Esophagus (tissue), 2 donors: ENCODE data around the gene GFPT2. TPM values are rescaled to one million over a fixed set of nuclear protein-coding genes. Genes with fewer than 3 reads are reported as not detected.

ENCODE experiments used
- H3K27ac ChIP-seq, 2 donors: one replicate each; pipeline ENCODE4 v1.5.1; 2013; ENCODE audit warnings: low read depth in 2 of 2, mild to moderate bottlenecking in 2 of 2, inconsistent platforms in 1 of 2, low read length in 1 of 2, moderate library complexity in 1 of 2
- H3K27me3 ChIP-seq, 2 donors: one replicate each; pipeline ENCODE4 v1.6.1; 2013; ENCODE audit warnings: low read length in 2 of 2, control low read depth in 1 of 2, mild to moderate bottlenecking in 1 of 2; ENCODE audit not compliant: insufficient read depth in 2 of 2, control insufficient read depth in 1 of 2
- H3K36me3 ChIP-seq, 2 donors: one replicate each; pipeline ENCODE4 v1.6.1; 2013; ENCODE audit warnings: low read length in 1 of 2; ENCODE audit not compliant: control insufficient read depth in 2 of 2, insufficient read depth in 2 of 2
- H3K4me1 ChIP-seq, 2 donors: one replicate each; pipeline ENCODE4 v1.6.1; 2013; ENCODE audit warnings: low read length in 1 of 2; ENCODE audit not compliant: control insufficient read depth in 2 of 2, insufficient read depth in 2 of 2
- H3K4me3 ChIP-seq, 2 donors: one replicate each; pipeline ENCODE4 v1.5.1; 2013; ENCODE audit warnings: low read length in 2 of 2, mild to moderate bottlenecking in 2 of 2, low read depth in 1 of 2, moderate library complexity in 1 of 2
- H3K9me3 ChIP-seq, 2 donors: one replicate each; pipeline ENCODE4 v1.6.1; 2013; ENCODE audit warnings: mild to moderate bottlenecking in 2 of 2, low read depth in 1 of 2, low read length in 1 of 2, moderate library complexity in 1 of 2; ENCODE audit not compliant: control insufficient read depth in 2 of 2, insufficient read depth in 1 of 2
- WGBS, 2 donors: extraction: QIAGEN DNeasy Blood & Tissue Kit; methylation state at CpG; one replicate each; pipeline ENCODE4 v1.1.7; 2013; 5-methylcytosine and 5-hydroxymethylcytosine counted together
- polyA plus RNA-seq, 2 donors: library from polyadenylated mRNA; stranded (reverse); fragments of 200-250 nt; gene quantifications; one replicate each; pipeline ENCODE4 v1.2.3, GENCODE V29; 2013
- donor health status: healthy with polysubstance abuse.
- donor health status: Bipolar disorder and iron deficiency.

Gene GFPT2
- polyA plus RNA-seq, 2 donors, result 0.73 to 1.9 TPM

GRCh38 chr5:180379355-180380070, 26.4 kb upstream of the GFPT2 start:
- H3K36me3 ChIP-seq, result no peaks in the 10 kb centered on the region
- H3K4me1 ChIP-seq, result no peaks in the 10 kb centered on the region
- 86 to 89% methylated on average over 31 of the region's 31 CpGs for WGBS, 2 donors

GRCh38 chr5:180378438-180379344, 25.6 kb upstream of the GFPT2 start:
- no peak overlapping the region for H3K4me3 ChIP-seq

More at GRCh38 chr5:180379355-180380070, 26.4 kb upstream of the GFPT2 start:
- Histone ChIP-seq H3K27me3 (no peaks in the 10 kb centered on the region), H3K27ac (no peak overlapping the region), H3K4me3 (no peak overlapping the region), H3K9me3 (no peaks in the 10 kb centered on the region)

GRCh38 chr5:180377556-180378197, 24.5 kb upstream of the GFPT2 start:
- no peaks in the 10 kb centered on the region for H3K27me3 ChIP-seq
- no peaks in the 10 kb centered on the region for H3K4me1 ChIP-seq
- no peak overlapping the region for H3K27ac ChIP-seq
- no peaks in the 10 kb centered on the region for H3K36me3 ChIP-seq
- no peaks in the 10 kb centered on the region for H3K9me3 ChIP-seq
- 50 to 54% methylated on average over 13 of the region's 13 CpGs for WGBS, 2 donors
- H3K4me3 ChIP-seq, result no peak overlapping the region

More at GRCh38 chr5:180378438-180379344, 25.6 kb upstream of the GFPT2 start:
- Histone ChIP-seq H3K4me1 (no peaks in the 10 kb centered on the region), H3K27ac (no peak overlapping the region), H3K9me3 (no peaks in the 10 kb centered on the region), H3K27me3 (no peaks in the 10 kb centered on the region), H3K36me3 (no peaks in the 10 kb centered on the region)
- 78 to 79% methylated on average over 9 of the region's 9 CpGs for WGBS, 2 donors

GRCh38 chr5:180376511-180376910, 23.4 kb upstream of the GFPT2 start:
- Histone ChIP-seq H3K4me3 (no peak overlapping the region), H3K4me1 (no peaks in the 10 kb centered on the region), H3K27ac (no peak overlapping the region), H3K27me3 (no peaks in the 10 kb centered on the region), H3K36me3 (no peaks in the 10 kb centered on the region), H3K9me3 (no peaks in the 10 kb centered on the region)
- WGBS, 2 donors, result 76 to 84% methylated on average over 6 of the region's 6 CpGs

- WGBS, 2 donors, result 70 to 75% methylated on average over 8 of the region's 8 CpGs
- no peak overlapping the region for H3K4me3 ChIP-seq
- H3K4me1 ChIP-seq, result no peaks in the 10 kb centered on the region
Measured at GRCh38 chr5:180375955-180376354, 22.8 kb upstream of the GFPT2 start.

GRCh38 chr5:180375291-180375690, 22.2 kb upstream of the GFPT2 start:
- Histone ChIP-seq H3K4me3 (no peak overlapping the region), H3K36me3 (no peaks in the 10 kb centered on the region), H3K27ac (no peak overlapping the region), H3K9me3 (no peaks in the 10 kb centered on the region), H3K4me1 (no peaks in the 10 kb centered on the region), H3K27me3 (no peaks in the 10 kb centered on the region)
- 87 to 90% methylated on average over 9 of the region's 9 CpGs for WGBS, 2 donors

More at GRCh38 chr5:180375955-180376354, 22.8 kb upstream of the GFPT2 start:
- Histone ChIP-seq H3K36me3 (no peaks in the 10 kb centered on the region), H3K27ac (no peak overlapping the region), H3K27me3 (no peaks in the 10 kb centered on the region), H3K9me3 (no peaks in the 10 kb centered on the region)

GRCh38 chr5:180373870-180374269, 20.7 kb upstream of the GFPT2 start:
- Histone ChIP-seq H3K27ac (no peak overlapping the region), H3K36me3 (no peaks in the 10 kb centered on the region), H3K9me3 (no peaks in the 10 kb centered on the region), H3K27me3 (no peaks in the 10 kb centered on the region), H3K4me1 (no peaks in the 10 kb centered on the region), H3K4me3 (no peak overlapping the region)
- WGBS, 2 donors, result 93 to 96% methylated on average over 3 of the region's 3 CpGs

GRCh38 chr5:180373454-180373853, 20.3 kb upstream of the GFPT2 start:
- Histone ChIP-seq H3K4me3 (no peak overlapping the region), H3K27ac (no peak overlapping the region), H3K27me3 (no peaks in the 10 kb centered on the region), H3K4me1 (no peaks in the 10 kb centered on the region), H3K36me3 (no peaks in the 10 kb centered on the region), H3K9me3 (no peaks in the 10 kb centered on the region)
- WGBS, 2 donors, result 88 to 92% methylated on average over 5 of the region's 5 CpGs

- WGBS, 2 donors, result 92 to 95% methylated on average over 5 of the region's 5 CpGs
- Histone ChIP-seq H3K36me3 (no peaks in the 10 kb centered on the region), H3K4me3 (no peak overlapping the region), H3K9me3 (no peaks in the 10 kb centered on the region), H3K4me1 (no peaks in the 10 kb centered on the region), H3K27me3 (no peaks in the 10 kb centered on the region), H3K27ac (no peak overlapping the region)
Measured at GRCh38 chr5:180371949-180372348, 18.8 kb upstream of the GFPT2 start.
